ENCODE measurements around the gene PARN.

PARN gene

DNA sequence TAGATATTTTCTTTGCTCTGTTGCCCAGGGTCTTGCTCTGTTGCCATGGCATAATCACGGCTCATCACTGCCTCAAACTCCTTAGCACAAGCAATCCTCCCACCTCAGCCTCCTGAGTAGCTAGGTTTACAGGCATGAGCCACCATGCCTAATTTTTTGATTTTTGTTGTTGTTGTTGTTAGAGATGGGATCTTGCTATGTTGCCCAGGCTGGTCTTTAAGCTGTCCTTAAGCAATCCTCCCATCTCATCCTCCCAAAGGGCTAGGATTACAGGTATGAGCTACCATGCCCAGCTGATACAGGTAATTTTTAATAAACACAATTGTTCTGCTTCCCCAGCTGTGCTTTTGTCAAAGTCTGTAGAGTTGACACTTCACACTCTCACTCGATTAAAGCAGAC is 159.3 kb downstream of the PARN start:
- no peak for FAIRE-seq
- DNase-seq (ENCODE audit: insufficient read length) = no peak
- TF ChIP-seq POLR2A (IDR thresholded peaks at IDR 0.05; ENCODE audit: low read depth, low read length) (no peak), POLR2AphosphoS5 (IDR thresholded peaks at IDR 0.05; ENCODE audit: low read depth, low read length) (no peak), TAF1 (IDR thresholded peaks at IDR 0.05; ENCODE audit: borderline replicate concordance, low read depth, low read length) (no peak)

DNA sequence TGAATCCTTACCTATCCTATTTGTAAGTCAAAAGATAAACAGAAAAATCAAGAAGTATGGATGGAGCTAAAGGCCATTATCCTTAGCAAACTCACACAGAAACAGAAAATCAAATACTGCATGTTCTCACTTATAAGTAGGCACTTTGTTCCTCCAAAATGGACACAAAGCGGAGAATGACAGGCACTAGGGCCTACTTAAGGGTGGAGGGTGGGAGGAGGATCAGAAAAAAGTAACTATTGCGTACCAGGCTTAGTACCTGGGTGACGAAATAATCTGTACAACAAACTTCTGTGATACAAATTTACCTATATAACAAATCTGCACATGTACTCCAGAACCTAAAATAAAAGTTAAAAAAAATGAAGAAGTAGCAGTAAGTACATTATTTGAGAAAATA is 164.3 kb downstream of the PARN start:
- FAIRE-seq (no peak), DNase-seq (ENCODE audit: insufficient read length) (no peak)
- TF ChIP-seq POLR2AphosphoS5 (IDR thresholded peaks at IDR 0.05; ENCODE audit: low read depth, low read length) (no peak), TAF1 (IDR thresholded peaks at IDR 0.05; ENCODE audit: borderline replicate concordance, low read depth, low read length) (no peak), POLR2A (IDR thresholded peaks at IDR 0.05; ENCODE audit: low read depth, low read length) (no peak)

DNA sequence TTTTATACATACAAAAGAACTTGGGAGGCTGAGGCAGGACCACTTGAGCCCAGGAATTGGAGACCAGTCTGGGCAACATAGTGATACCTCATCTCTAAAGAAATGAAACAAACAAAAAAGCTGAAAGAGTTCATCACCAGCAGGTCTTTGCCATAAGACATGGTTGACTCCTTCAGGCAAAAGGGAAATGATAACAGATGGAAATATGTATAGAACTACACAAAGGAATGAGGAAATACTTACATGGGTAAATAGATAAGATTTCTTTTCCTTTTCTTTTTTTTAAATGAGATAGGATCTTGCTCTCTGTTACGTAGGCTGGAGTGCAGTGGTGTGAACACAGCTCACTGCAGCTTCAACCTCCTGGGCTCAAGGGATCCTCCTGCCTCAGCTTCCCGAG is 165.3 kb downstream of the PARN start:
- DNase-seq (ENCODE audit: insufficient read length) = no peak
- FAIRE-seq = no peak
- TF ChIP-seq POLR2AphosphoS5 (IDR thresholded peaks at IDR 0.05; ENCODE audit: low read depth, low read length) (no peak), POLR2A (IDR thresholded peaks at IDR 0.05; ENCODE audit: low read depth, low read length) (no peak), TAF1 (IDR thresholded peaks at IDR 0.05; ENCODE audit: borderline replicate concordance, low read depth, low read length) (no peak)

DNA sequence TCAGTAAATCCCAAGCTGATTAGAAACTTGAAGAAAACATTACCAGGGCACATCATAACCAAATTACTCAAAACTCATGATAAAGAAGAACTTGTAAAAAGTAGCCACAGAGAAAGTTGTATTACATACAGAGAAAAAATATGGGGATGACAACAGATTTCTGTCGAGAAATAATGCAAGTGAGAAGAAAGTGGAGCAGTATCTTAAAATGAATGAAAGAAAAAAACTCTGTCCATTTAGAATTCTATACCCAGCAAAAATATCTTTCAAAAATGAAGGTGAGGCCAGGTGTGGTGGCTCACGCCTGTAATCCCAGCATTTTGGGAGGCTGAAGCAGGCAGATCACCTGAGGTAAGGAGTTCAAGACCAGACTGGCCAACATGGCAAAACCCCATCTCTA is 165.9 kb downstream of the PARN start:
- DNase-seq (ENCODE audit: insufficient read length) (no peak), FAIRE-seq (no peak)
- TF ChIP-seq POLR2A (IDR thresholded peaks at IDR 0.05; ENCODE audit: low read depth, low read length) (no peak), TAF1 (IDR thresholded peaks at IDR 0.05; ENCODE audit: borderline replicate concordance, low read depth, low read length) (no peak), POLR2AphosphoS5 (IDR thresholded peaks at IDR 0.05; ENCODE audit: low read depth, low read length) (no peak)

DNA sequence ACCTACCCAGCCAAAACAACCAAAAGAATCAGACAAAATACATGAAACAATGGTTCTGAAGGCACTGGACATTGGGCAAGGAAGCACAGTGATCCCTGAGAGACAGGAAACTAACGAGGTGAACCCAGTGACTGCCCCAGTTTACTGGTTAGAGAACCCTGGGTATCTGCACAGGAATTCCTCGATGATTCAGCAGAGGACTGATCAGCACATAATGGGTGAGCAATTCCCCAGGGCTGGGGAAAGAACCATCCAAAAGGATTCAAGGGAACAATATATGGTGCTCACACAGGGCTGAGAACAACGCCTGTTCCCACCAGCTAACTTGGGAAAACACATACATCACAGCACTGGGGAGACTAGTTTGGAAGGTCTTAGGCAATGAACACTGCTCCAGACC is 167.2 kb downstream of the PARN start:
- TF ChIP-seq TAF1 (IDR thresholded peaks at IDR 0.05; ENCODE audit: borderline replicate concordance, low read depth, low read length) = no peak
- DNase-seq (ENCODE audit: insufficient read length) = no peak
- FAIRE-seq = no peak

DNA sequence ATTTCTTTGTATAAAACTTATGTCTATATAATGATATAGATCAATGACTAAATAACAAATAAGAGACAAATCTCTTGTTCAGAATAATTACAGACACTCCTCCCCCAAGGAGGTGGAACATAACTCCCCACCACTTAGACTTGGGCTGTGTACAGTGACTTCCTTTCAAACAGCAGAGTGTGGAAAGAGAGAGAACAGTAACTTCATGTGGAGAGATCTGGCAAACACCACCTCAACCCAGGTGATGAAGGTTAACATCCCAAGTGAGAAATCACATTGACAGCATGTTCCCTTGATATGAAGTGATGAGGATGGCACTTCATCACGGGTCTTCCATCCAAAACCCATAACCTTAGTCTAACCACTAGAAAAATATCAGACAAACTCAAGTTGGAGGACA is 169.3 kb downstream of the PARN start:
- no peak for FAIRE-seq
- no peak for DNase-seq (ENCODE audit: insufficient read length)
- no peak for TF ChIP-seq POLR2AphosphoS5 (IDR thresholded peaks at IDR 0.05; ENCODE audit: low read depth, low read length)

DNA sequence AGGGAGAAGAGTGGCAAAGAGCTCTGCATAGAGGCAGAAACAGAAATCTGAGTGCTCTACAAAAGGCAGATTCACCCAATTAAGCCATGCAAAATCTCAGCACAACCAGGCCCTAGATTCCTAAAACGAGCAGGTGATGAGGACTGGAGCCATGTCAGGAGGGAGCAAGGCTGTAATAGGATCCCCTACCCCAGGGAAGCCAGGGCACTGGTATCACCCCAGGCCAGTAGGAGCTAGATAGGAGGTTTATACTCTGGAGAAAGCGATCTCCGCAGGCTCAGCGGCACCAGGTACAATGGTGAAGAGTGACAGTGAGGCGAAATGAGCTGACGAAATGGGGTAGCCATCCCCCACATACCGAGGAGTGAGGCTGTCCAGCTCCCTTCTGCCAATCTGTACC is 171.5 kb downstream of the PARN start:
- TF ChIP-seq TAF1 (IDR thresholded peaks at IDR 0.05; ENCODE audit: borderline replicate concordance, low read depth, low read length) (no peak), POLR2A (IDR thresholded peaks at IDR 0.05; ENCODE audit: low read depth, low read length) (no peak), POLR2AphosphoS5 (IDR thresholded peaks at IDR 0.05; ENCODE audit: low read depth, low read length) (no peak)
- FAIRE-seq (no peak), DNase-seq (ENCODE audit: insufficient read length) (no peak)

DNA sequence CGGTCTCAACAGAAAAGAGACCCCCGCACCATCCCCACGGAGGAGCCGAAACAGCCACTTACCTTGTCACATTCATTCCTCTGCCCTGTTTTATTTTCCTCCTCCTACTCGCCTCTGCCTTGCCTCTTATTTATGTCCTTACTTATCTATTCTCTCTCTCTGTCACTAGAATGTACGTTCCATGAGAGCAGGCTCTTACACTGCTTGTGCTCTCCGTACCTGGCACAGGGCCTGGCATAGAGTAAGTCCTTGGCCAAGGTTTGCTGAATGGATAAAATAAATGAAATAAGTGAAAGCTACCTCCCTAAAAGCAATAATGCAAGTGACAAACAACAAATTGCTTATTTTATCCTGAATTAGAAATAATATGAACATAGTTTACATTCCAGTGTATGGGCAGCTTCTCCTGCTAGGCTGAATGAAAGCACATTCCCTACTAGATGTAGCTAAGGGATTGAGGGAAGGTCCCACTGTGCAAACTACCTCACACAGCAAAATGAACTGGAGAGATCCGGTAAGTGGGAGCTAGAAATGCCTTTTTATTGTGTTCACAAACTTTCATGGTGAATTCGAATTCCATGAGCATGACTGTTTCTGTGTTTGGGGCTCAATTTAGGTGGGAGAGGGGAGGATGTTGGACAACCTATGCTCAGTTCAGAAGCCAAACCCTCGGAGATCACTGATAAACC is 173.1 kb downstream of the PARN start:
- no peak for FAIRE-seq

DNA sequence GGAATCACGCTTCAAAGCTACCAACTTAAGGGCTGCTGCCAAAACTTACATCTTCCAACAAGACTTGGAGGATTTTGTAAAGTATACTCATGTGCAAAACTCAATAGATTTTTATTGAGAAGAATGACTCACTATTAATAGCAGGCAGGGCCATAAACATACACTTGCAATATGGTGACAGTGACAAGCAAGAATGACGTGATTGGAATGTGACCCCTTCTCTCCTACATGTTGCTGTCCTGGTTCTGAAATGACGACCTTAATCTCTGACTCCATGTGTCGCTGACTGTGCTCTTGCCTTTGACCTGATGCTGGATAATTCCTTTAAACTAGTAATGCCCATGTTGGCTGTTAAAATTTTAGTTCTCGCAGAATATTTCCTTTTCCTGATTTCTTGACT is 174.5 kb downstream of the PARN start:
- no peak for TF ChIP-seq POLR2A (IDR thresholded peaks at IDR 0.05; ENCODE audit: low read depth, low read length)
- TF ChIP-seq POLR2AphosphoS5 (IDR thresholded peaks at IDR 0.05; ENCODE audit: low read depth, low read length) = no peak
- TF ChIP-seq TAF1 (IDR thresholded peaks at IDR 0.05; ENCODE audit: borderline replicate concordance, low read depth, low read length) = no peak
- no peak for DNase-seq (ENCODE audit: insufficient read length)
- no peak for FAIRE-seq

More for the DNA sequence above, 173.1 kb downstream of the PARN start:
- no peak for DNase-seq (ENCODE audit: insufficient read length)
- TF ChIP-seq TAF1 (IDR thresholded peaks at IDR 0.05; ENCODE audit: borderline replicate concordance, low read depth, low read length) (no peak), POLR2AphosphoS5 (IDR thresholded peaks at IDR 0.05; ENCODE audit: low read depth, low read length) (no peak), POLR2A (IDR thresholded peaks at IDR 0.05; ENCODE audit: low read depth, low read length) (no peak)

DNA sequence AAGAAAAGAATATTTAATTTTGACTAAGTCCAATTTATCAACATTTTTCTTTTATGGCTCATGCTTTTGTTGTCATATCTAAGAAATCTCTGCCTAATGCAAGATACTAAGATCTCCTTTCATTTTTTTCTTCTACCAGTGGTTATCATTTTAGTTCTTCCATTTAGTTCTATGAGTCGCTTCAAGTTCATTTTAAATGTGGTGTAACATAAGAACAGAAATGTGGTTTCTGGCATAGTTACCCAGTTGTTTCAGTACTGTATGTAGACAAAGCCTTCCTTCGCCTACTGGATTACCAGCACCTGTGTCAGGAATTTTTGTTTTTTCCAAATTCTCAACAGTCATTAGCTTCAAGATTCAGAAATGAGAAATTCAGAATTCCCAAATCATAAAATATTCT is 175.7 kb downstream of the PARN start:
- no peak for DNase-seq (ENCODE audit: insufficient read length)
- no peak for TF ChIP-seq POLR2AphosphoS5 (IDR thresholded peaks at IDR 0.05; ENCODE audit: low read depth, low read length)
- TF ChIP-seq POLR2A (IDR thresholded peaks at IDR 0.05; ENCODE audit: low read depth, low read length) = no peak
- TF ChIP-seq TAF1 (IDR thresholded peaks at IDR 0.05; ENCODE audit: borderline replicate concordance, low read depth, low read length) = no peak
- no peak for FAIRE-seq

DNA sequence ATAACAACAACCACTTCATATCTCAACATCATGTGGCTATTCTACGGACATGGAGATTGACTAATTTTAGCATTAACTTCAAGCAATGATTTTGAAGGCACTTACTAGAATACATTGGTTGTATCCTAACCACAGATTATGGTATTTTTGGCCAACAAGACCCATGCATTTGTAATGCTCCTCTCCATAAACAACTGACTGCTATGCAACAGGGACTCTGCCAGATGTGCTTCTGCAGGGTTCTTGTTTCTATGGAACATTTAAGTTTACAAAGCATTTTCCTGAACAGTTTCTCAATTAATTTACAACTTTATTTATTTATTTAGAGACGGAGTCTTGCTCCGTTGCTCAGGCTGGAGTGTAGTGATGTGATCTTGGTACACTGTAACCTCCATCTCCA is 178.0 kb downstream of the PARN start:
- DNase-seq (ENCODE audit: insufficient read length) = no peak
- TF ChIP-seq POLR2A (IDR thresholded peaks at IDR 0.05; ENCODE audit: low read depth, low read length) = no peak
- FAIRE-seq = no peak

DNA sequence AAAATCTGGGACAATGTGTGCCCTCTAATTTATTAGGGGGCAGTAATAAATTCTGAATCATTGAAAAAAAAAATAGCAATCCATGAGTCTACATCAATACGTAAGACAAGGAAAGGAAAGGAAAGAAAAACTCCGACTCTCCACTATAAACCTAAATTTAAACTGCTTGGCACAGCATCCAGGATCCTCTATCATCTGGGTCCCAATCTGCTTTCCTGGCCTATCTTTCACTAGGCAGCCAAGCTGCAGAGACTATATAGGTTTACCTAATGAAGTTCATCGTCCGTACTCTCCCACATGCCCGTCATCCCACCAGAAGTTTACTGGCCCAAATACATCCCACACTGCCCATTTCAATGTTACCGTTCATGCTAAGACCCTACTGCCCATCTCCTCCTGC is 179.2 kb downstream of the PARN start:
- FAIRE-seq (no peak), DNase-seq (ENCODE audit: insufficient read length) (no peak)
- TF ChIP-seq TAF1 (IDR thresholded peaks at IDR 0.05; ENCODE audit: borderline replicate concordance, low read depth, low read length) (no peak), POLR2A (IDR thresholded peaks at IDR 0.05; ENCODE audit: low read depth, low read length) (no peak), POLR2AphosphoS5 (IDR thresholded peaks at IDR 0.05; ENCODE audit: low read depth, low read length) (no peak)
